NB4 (cell line): Measurements from ENCODE around the gene C10orf105.

Source experiments
- MAX ChIP-seq: IDR thresholded peaks from 2 replicates; pipeline ENCODE4 v1.6.1; 2011; ENCODE audit warnings: low read depth, low read length
- POLR2A ChIP-seq: IDR thresholded peaks from 2 replicates; pipeline ENCODE4 v1.6.1; 2011; ENCODE audit warnings: mild to moderate bottlenecking; ENCODE audit not compliant: insufficient read length; ENCODE audit errors: extremely low read depth
- TF ChIP-seq, protein P1 (sequence below): IDR thresholded peaks from one replicate; pipeline ENCODE4 v1.5.1; 2012; ENCODE audit warnings: low read depth, low read length

DNA sequence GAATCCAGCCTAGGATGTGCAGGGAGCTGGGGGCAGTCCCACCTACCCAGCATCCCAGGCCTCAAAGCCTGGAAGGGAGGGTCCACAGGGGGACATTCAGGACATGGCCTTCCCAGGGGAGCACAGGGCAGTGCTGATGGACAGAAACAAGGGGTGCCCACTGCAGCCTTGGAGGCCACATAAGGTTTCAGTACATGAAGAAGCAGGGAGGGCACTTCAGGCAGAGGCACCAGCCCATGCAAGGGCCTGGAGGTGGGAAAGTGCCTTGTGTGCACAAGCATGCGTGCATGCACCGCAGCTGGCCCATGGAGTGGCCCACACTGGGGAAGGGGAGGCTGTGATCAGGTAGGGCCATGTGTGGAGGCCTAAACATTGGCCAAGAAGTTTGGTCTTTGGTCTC is 9.1 kb downstream of the C10orf105 start:
- no peak for TF ChIP-seq MAX
- no peak for TF ChIP-seq POLR2A
- TF ChIP-seq, protein P1, sequence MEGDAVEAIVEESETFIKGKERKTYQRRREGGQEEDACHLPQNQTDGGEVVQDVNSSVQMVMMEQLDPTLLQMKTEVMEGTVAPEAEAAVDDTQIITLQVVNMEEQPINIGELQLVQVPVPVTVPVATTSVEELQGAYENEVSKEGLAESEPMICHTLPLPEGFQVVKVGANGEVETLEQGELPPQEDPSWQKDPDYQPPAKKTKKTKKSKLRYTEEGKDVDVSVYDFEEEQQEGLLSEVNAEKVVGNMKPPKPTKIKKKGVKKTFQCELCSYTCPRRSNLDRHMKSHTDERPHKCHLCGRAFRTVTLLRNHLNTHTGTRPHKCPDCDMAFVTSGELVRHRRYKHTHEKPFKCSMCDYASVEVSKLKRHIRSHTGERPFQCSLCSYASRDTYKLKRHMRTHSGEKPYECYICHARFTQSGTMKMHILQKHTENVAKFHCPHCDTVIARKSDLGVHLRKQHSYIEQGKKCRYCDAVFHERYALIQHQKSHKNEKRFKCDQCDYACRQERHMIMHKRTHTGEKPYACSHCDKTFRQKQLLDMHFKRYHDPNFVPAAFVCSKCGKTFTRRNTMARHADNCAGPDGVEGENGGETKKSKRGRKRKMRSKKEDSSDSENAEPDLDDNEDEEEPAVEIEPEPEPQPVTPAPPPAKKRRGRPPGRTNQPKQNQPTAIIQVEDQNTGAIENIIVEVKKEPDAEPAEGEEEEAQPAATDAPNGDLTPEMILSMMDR, result no peak
